SK-N-DZ (cell line): ENCODE measurements around the gene IL1RAPL2.
"Not testable (repeated sequence)": the region's sequence is repeated elsewhere in the genome, so short reads cannot be mapped to it uniquely, and the experiment has no call there.

ENCODE experiments used
- DNase-seq: peaks from one replicate; pipeline ENCODE4 v3.0.0-alpha.2; 2015; ENCODE audit warnings: low spot score

The IL1RAPL2 gene

GRCh38 chrX:104670051-104670450 is 104.1 kb downstream of the IL1RAPL2 start:
- DNase-seq, result no peak

DNA sequence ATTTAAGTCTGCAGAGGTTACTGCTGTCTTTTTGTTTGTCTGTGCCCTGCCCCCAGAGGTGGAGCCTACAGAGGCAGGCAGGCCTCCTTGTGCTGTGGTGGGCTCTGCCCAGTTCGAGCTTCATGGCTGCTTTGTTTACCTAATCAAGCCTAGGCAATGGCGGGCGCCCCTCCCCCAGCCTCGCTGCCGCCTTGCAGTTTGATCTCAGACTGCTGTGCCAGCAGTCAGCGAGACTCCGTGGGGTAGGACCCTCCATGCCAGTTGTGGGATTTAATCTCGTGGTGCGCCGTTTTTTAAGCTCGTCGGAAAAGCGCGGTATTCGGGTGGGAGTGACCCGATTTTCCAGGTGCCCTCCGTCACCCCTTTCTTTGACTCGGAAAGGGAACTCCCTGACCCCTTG is 111.5 kb downstream of the IL1RAPL2 start:
- DNase-seq, result not testable (repeated sequence)

DNA sequence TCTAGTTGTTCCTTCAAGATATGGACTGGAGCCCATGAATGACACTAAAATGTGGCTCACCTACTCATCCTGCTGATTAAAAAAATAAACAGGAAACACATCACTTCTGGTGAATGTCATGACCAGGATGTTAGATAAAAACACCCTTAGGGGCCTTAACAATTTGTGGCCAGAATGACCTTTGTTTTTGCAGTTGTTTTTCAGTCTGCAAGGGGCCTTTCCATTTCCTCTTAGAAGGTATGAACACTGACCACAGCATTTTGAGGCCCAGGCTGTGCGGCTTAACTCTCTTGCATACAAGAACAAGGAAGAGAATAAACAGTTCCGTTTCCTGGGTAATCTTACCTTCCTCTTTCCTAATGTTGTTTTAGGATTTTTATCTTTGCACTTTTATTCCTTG is 113.2 kb downstream of the IL1RAPL2 start:
- DNase-seq, result no peak

GRCh38 chrX:104681214-104681613 is 115.2 kb downstream of the IL1RAPL2 start:
- DNase-seq, result no peak

DNA sequence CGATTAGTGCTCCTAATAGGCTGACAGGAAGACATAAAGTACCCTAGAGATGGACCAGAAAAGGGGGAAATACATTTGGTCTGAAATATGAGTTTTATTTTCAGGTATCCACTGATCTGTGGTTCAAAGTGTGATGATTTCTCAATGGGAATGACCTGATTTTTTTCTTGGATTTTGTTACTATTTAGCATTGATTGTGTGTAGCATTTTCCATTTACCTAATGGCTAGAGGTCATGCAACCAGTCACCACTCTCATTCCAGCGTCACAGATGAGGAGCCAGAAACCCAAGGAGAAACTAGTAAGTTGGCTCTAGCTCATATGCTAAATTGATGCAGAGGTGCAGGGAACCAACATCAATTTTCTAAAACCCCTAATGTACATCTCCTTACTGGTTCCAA is 118.1 kb downstream of the IL1RAPL2 start:
- no peak for DNase-seq

DNA sequence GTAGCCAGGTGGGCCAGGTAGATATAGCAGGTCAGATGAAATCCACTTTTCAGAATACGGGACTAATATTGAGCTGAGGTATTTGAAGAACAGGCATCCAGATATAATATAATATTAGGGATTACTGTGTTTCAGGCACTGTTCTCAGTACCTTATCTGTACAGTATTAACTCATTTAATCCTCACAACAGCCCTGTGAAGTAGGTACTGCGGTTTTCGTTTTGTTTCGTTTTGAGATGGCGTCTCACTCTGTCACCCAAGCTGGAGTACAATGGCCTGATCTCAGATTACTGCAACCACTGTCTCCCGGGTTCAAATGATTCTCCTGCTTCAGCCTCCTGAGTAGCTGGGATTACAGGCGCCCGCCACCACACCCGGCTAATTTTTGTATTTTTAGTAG is 129.6 kb downstream of the IL1RAPL2 start:
- no peak for DNase-seq

GRCh38 chrX:104696667-104697066 is 130.7 kb downstream of the IL1RAPL2 start:
- no peak for DNase-seq

GRCh38 chrX:104697294-104697693 is 131.3 kb downstream of the IL1RAPL2 start:
- DNase-seq, result no peak

DNA sequence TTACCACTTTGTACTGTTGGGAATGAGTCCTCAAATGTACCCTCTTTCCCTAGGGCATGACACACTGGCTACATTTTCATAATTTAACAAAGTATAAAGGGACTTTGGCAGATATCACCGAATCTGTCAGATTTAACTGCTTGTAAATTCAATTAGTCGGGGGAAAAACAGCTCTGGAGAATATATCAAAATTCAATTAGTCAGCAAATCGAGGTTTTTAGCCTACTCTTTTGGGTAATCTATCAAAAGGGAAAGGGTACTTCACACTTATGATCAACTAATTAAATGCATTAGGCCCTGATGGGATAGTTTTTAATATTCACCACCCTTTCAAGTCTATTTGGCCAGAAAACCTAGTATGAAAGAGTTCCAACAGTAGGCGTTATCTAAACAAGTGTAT is 141.0 kb downstream of the IL1RAPL2 start:
- DNase-seq, result no peak

DNA sequence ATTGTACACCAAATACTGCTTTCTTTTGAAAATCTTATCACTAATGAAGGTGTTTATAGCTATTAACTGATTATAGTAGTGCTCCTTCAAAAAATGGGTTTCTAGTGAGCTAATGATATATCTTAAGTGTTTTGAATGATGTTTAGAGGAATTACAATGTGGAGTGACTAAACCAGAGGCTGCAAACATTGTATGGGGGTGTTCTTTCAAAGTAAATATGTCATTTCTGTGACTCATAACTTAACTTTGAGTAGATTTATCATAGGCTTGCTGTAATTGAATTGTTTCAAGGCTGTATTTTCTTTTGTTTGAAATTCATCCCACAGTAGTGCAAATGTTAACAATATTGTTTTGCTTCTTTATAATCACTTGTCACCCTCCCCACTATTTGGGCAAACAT is 141.6 kb downstream of the IL1RAPL2 start:
- no peak for DNase-seq

- DNase-seq, result no peak
Observed at GRCh38 chrX:104712515-104712914, 146.5 kb downstream of the IL1RAPL2 start.

- DNase-seq, result no peak
Observed at GRCh38 chrX:104721854-104722253, 155.9 kb downstream of the IL1RAPL2 start.

- DNase-seq, result no peak
Observed at GRCh38 chrX:104728456-104728855, 162.5 kb downstream of the IL1RAPL2 start.

- DNase-seq, result no peak
Observed at GRCh38 chrX:104742355-104742754, 176.4 kb downstream of the IL1RAPL2 start.

DNA sequence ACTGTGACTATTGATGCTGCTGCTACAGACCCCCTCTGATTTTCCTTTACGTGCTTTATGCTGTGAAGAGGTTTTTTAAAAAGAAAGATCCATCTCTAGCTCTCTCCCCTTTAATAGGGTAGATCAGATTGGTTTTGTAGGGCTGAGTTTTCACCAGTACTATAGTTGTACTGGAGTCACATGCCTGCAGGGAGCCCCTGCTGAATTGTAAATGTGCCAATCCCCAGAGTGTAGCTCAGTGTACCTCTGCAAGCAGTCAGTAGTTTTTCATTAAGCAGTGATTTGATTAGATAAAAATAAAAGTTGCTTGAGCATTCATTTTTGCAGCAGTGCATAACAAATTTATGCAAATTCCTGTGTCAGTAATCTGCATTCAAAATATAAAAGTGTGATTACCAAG is 179.2 kb downstream of the IL1RAPL2 start:
- DNase-seq, result no peak

- no peak for DNase-seq
Observed at GRCh38 chrX:104749951-104750610, 184.1 kb downstream of the IL1RAPL2 start.

DNA sequence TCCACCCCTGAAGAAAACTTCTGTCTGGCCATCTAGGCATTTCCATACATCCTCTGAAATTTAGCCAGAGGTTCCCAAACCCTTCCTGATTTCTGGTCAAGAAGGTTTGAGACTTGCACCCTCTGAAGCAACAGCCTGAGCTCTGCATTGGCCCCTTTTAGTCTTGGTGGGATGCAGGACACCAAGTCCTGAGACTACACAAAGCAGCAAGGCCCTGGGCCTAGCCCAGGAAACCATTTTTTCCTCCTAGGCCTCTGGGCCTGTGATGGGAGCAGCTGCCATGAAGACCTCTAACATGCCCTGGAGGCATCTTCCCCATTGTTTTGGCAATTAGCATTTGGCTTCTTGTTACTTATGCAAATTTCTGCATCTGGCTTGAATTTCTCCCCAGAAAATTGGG is 196.6 kb downstream of the IL1RAPL2 start:
- no peak for DNase-seq

DNA sequence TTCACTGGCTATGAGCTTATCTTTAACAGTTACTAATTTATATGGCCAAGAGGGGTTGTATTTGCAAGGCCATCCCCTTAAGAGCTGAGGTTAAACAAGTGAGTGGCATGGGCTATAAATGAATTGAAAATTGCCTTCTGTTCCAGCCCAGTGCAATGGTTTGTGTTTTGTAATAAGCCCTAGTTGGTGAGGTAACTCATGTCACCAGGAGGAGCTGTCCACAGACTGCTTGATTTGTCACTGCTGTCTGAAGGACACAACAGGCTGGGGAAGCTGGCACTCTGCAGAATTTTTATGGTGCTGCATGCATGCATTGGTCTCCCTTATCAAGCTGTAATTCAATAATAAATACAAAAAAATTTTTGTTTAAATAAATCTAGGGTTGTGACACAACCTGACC is 223.8 kb downstream of the IL1RAPL2 start:
- DNase-seq, result no peak

GRCh38 chrX:104795804-104796203 is 229.8 kb downstream of the IL1RAPL2 start:
- DNase-seq, result no peak

DNA sequence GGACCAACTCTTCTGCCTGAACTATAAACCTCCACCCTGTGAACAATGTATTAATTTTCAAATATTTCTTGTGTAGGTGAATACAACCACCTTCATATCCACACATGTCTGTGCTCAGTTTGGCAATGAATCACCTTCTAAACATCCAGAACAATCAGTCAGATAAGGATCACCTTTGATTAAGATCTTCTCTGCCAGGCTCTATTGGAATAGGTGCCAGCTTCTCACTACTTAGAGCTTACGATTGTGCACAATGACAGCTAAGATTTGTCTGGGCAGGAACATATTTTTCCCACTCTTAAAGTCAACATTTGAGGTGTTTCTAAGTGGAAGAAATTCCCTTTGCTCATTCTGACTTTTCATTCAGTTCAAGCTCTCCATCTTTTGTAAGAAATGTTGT is 237.2 kb downstream of the IL1RAPL2 start:
- DNase-seq, result no peak

DNA sequence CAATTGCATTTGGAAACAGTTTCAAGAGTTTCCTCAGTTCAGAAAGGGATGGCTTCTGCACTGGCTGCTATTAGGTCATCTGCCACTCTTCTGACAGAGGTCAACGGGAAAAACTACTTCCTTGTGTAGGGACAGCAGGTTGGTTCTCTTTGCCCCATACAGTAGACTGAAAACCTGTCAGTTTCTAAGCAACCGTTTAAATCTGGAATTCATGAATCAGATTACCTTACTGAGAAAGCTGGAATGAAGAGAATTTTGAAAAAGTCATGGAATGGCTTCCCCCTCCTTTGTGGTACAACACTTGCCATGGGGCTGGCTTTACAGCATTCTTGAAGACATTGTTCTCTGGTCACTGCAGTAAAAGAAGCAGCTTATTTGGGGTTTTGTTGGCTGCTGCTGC is 240.3 kb downstream of the IL1RAPL2 start:
- DNase-seq, result no peak

DNA sequence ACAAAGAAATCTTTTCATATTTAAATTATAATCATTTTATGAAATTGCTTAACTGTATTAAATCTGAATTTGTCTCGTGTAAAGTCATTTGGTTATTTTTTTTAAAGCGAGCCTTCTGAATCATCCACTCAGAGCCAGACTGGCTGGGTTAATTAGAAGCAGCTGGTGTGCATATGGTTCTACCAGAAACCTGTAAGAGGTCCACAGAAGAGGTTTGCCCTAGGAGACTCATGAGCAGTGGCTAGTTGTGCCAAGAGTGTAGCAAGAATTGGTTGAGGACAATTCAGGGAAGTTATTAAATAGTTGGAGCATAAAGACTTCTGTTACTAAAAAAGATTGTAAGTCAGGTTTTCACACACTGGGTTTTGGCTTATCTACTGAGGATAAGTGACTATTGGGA is 267.4 kb downstream of the IL1RAPL2 start:
- no peak for DNase-seq

- DNase-seq, result no peak
Observed at GRCh38 chrX:104842646-104843045, 276.6 kb downstream of the IL1RAPL2 start.

DNA sequence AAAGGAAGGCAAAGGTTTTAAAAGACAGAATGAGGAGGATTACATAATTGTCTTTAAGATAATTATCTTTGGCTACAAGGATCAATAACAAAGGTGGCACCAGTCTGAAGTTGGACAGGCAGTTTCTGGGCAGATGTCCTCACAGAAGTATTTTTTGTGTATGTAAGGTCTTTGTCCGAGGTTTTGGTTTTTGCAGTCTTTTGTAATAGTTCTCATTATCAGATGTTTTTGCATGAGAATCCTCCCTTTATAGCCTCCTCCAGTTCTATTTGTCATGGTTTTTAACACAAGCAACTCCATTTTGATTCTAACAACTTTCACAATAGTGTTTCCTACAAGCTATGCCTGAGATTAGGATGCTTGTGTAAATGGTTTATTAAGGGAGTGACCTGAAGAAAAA is 286.2 kb downstream of the IL1RAPL2 start:
- DNase-seq, result no peak
